SKM-1 (cell line): ENCODE measurements around the gene APOBEC3F.

ENCODE experiments used
- DNase-seq: peaks from one replicate; lab custom pipeline; 2025; ENCODE audit not compliant: unreplicated experiment; lab: John Stamatoyannopoulos, UW

The APOBEC3F gene

GRCh38 chr22:39091126-39092081 is 50.7 kb downstream of the APOBEC3F start:
- no peak for DNase-seq

GRCh38 chr22:39092111-39092862 is 51.6 kb downstream of the APOBEC3F start:
- DNase-seq = no peak

GRCh38 chr22:39094717-39095389 is 54.2 kb downstream of the APOBEC3F start:
- no peak for DNase-seq

GRCh38 chr22:39095971-39096370 is 55.3 kb downstream of the APOBEC3F start:
- DNase-seq = no peak

GRCh38 chr22:39097098-39098020 is 56.7 kb downstream of the APOBEC3F start, which contains the start of gene APOBEC3H:
Gene APOBEC3H, plus strand, starts transcription at chr22:39097244. Its CDS starts 3,035 bp downstream, at chr22:39100279.
- peak; percentile 83 for DNase-seq

- DNase-seq = no peak
Observed at GRCh38 chr22:39098026-39098425, 57.4 kb downstream of the APOBEC3F start.

- DNase-seq = no peak
Observed at GRCh38 chr22:39098576-39098975, 57.9 kb downstream of the APOBEC3F start.

- DNase-seq = no peak
Observed at GRCh38 chr22:39101226-39101625, 60.6 kb downstream of the APOBEC3F start.

GRCh38 chr22:39103431-39103830 is 62.8 kb downstream of the APOBEC3F start:
- no peak for DNase-seq
